Heart right ventricle (tissue), 16 donors: Measurements from ENCODE around the gene AP1B1. TPM values are rescaled to one million over a fixed set of nuclear protein-coding genes. Genes with fewer than 3 reads are reported as not detected.

Experiments
- ATAC-seq, 8 donors: fragments of 200-7000 bp; cut with Tn5 transposase; one replicate each; pipeline ENCODE4 v1.9.1; 2020; ENCODE audit warnings: mild to moderate bottlenecking in 8 of 8, moderate library complexity in 8 of 8, moderate number of reproducible peaks in 1 of 8
- DNase-seq, 2 donors: peaks; one replicate each; pipeline ENCODE4 v3.0.0-alpha.2; 2020
- H3K27ac ChIP-seq, 10 donors: fragments of 200-600 bp; sonication (generic) in 2 of 10; one replicate each; pipeline versions ENCODE4 v1.5.0 to v1.8.0; 2020 to 2022; ENCODE audit warnings: mild to moderate bottlenecking in 3 of 10
- H3K27me3 ChIP-seq, 7 donors: fragments of 200-600 bp; one replicate each; pipeline ENCODE4 v1.8.0; 2021 to 2022; ENCODE audit warnings: mild to moderate bottlenecking in 2 of 7
- H3K36me3 ChIP-seq, 9 donors: fragments of 200-600 bp; sonication (generic) in 1 of 9; one replicate each; pipeline versions ENCODE4 v1.5.0 to v1.8.0; 2020 to 2022; ENCODE audit warnings: mild to moderate bottlenecking in 2 of 9
- H3K4me1 ChIP-seq, 9 donors: fragments of 200-600 bp; sonication (generic) in 1 of 9; one replicate each; pipeline versions ENCODE4 v1.5.0 to v1.8.0; 2020 to 2022; ENCODE audit warnings: mild to moderate bottlenecking in 4 of 9
- H3K4me3 ChIP-seq, 10 donors: fragments of 200-600 bp; sonication (generic) in 2 of 10; one replicate each; pipeline versions ENCODE4 v1.5.0 to v1.8.0; 2020 to 2022; ENCODE audit warnings: mild to moderate bottlenecking in 7 of 10, moderate library complexity in 2 of 10
- H3K9me3 ChIP-seq, 11 donors: fragments of 200-600 bp in 10 of 11; sonication (generic) in 2 of 11; one replicate each; pipeline versions ENCODE4 v1.5.0 to v1.8.0; 2013 to 2022; ENCODE audit warnings: mild to moderate bottlenecking in 2 of 11, control low read depth in 1 of 11, moderate library complexity in 1 of 11
- CTCF ChIP-seq, 9 donors: fragments of 200-600 bp; sonication (generic) in 2 of 9; IDR thresholded peaks; one replicate each; pipeline versions ENCODE4 v1.5.0 to v1.8.0; 2021 to 2022; ENCODE audit warnings: antibody characterized with exemption in 9 of 9, mild to moderate bottlenecking in 5 of 9, moderate library complexity in 1 of 9
- WGBS, 2 donors: extraction: QIAGEN DNeasy Blood & Tissue Kit; methylation state at CpG; one replicate each; pipeline ENCODE4 v1.1.7; 2013; ENCODE audit warnings: inconsistent platforms in 1 of 2; 5-methylcytosine and 5-hydroxymethylcytosine counted together
- intact Hi-C, 10 donors: fragments of 100-400 bp; cut with DNase I; formaldehyde crosslinking; loops; one replicate each; pipeline versions ENCODE4 v1.11.1 to v1.14.2; 2022
- polyA plus RNA-seq, 2 donors: library from polyadenylated mRNA; stranded (reverse); fragments of 200-250 nt; gene quantifications; one replicate each; pipeline ENCODE4 v1.2.3, GENCODE V29; 2013
- total RNA-seq, 10 donors: library from RNA; stranded (reverse); fragmentation: NEBNext Ultra II Directional in 3 of 10; extraction: Animal tissue kit (Norgen Biotek cat#: 25700) in 3 of 10; gene quantifications; one replicate each; pipeline versions ENCODE4 v1.2.1 to v1.2.4, GENCODE V29; 2021 to 2023
- donor health status: Arrhythmogenic right ventricular cardiomyopathy.
- donor health status: ischemic (EF 13 %, LVEDD 7.1; RV severe dilation, severe dysfunction).
- donor health status: healthy with polysubstance abuse.
- donor health status: DM: no; HTN: yes; CAD: no.
- donor health status: DM: no; HTN: no; CAD: no.
- donor health status: ischemic (EF 25% LVEDD 6.9; RV normal size, moderate dysfunction).
- donor health status: ischemic (EF 25% LVEDD 5.7; RV mildly dilated, moderate dysfunction).
- donor health status: healthy.
- donor health status: DM: yes; HTN: yes; CAD: no.
- donor health status: Ischemic cardiomyopathy.
- donor health status: ischemic (EF 35%, LVEDD 5.7; RV mildly dilated, moderate dysfunction).
- donor health status: nonischemic (EF 11% LVEDD 7.7; RV severe dilation, severe dysfunction).
- donor health status: DM: yes; HTN: yes; CAD: no.
- donor health status: PGD.
- donor health status: ischemic (EF 29% LVEDD 5.4; RV normal size, mild dysfunction).
- donor health status: nonischemic (EF 23%, LVEDD 6.1; RV moderate dilation, normal function).

The AP1B1 gene
- total and polyA plus RNA-seq, 12 donors: 18.4 to 51.5 (median 29.0) TPM

- DNase-seq: no peak
- Histone ChIP-seq H3K9me3 (no peaks in the 10 kb centered on the region), H3K4me3 (no peak overlapping the region), H3K27me3 (no peaks in the 10 kb centered on the region), H3K4me1 (peaks cover 5 to 39% (median 25%) of the 10 kb centered on the region in 9 donors), H3K27ac (no peak overlapping the region), H3K36me3 (no peaks in the 10 kb centered on the region)
- intact Hi-C loops: loop anchor here in 2 of 10 donors (10.0 kb wide), 2 partner anchors 133 to 693 kb away; partner anchors contain the start of gene HORMAD2 (in 1 of the 2)
- no peak for ATAC-seq
- no peak for TF ChIP-seq CTCF (IDR thresholded peaks at IDR 0.05)
- WGBS, 2 donors: 69% methylated on average over 8 of the region's 8 CpGs
Measured at GRCh38 chr22:29391546-29391945, 3.2 kb upstream of the AP1B1 start.

- WGBS, 2 donors: 95 to 98% methylated on average over 6 of the region's 6 CpGs
- Histone ChIP-seq H3K36me3 (peaks cover 0 to 3% (median 0%) of the 10 kb centered on the region in 9 donors), H3K4me3 (no peak overlapping the region), H3K27ac (no peak overlapping the region), H3K4me1 (peaks cover 5 to 52% (median 25%) of the 10 kb centered on the region in 9 donors), H3K27me3 (no peaks in the 10 kb centered on the region), H3K9me3 (no peaks in the 10 kb centered on the region)
- DNase-seq (no peak), ATAC-seq (no peak)
- intact Hi-C loops: loop anchor here in 2 of 10 donors (10.0 kb wide), 2 partner anchors 135 to 695 kb away; partner anchors contain the start of gene HORMAD2 (in 1 of the 2)
- no peak for TF ChIP-seq CTCF (IDR thresholded peaks at IDR 0.05)
Measured at GRCh38 chr22:29390270-29390669, 1.9 kb upstream of the AP1B1 start.

- H3K4me1 ChIP-seq: peaks cover 5 to 61% (median 24%) of the 10 kb centered on the region in 9 donors
Measured at GRCh38 chr22:29388759-29389090, 355 bp upstream of the AP1B1 start.

GRCh38 chr22:29386708-29387107 is 1.7 kb downstream of the AP1B1 start:
- ATAC-seq: no peak
- Histone ChIP-seq H3K4me3 (peak overlapping the region in 1 of 10 donors; percentile 80), H3K36me3 (peaks cover 0 to 29% (median 0%) of the 10 kb centered on the region in 9 donors), H3K4me1 (peaks cover 5 to 69% (median 27%) of the 10 kb centered on the region in 9 donors), H3K9me3 (no peaks in the 10 kb centered on the region), H3K27ac (peak overlapping the region in 4 of 10 donors; percentile 34 to 96 (median 87)), H3K27me3 (no peaks in the 10 kb centered on the region)
- WGBS, 2 donors: 71 to 73% methylated on average over 8 of the region's 8 CpGs
- intact Hi-C loops: no loop called here
- no peak for DNase-seq
- TF ChIP-seq CTCF (IDR thresholded peaks at IDR 0.05): no peak

More at GRCh38 chr22:29388759-29389090, 355 bp upstream of the AP1B1 start:
- TF ChIP-seq CTCF (IDR thresholded peaks at IDR 0.05): no peak
- H3K9me3 ChIP-seq: no peaks in the 10 kb centered on the region
- H3K36me3 ChIP-seq: peaks cover 0 to 18% (median 0%) of the 10 kb centered on the region in 9 donors
- intact Hi-C loops: no loop called here
- H3K27ac ChIP-seq: peak overlapping the region; percentile 71 to 96 (median 89)
- H3K27me3 ChIP-seq: no peaks in the 10 kb centered on the region
- DNase-seq (no peak), ATAC-seq (peak in 4 of 8 donors; percentile 3 to 25 (median 13))
- peak overlapping the region; percentile 69 to 96 (median 82) for H3K4me3 ChIP-seq
- WGBS, 2 donors: 22 to 29% methylated on average over 9 of the region's 9 CpGs
